H9 (cell line): Measurements from ENCODE around the gene PGBD2. TPM values are rescaled to one million over a fixed set of nuclear protein-coding genes. Genes with fewer than 3 reads are reported as not detected.

Experiments
- DNase-seq: peaks from one replicate; pipeline ENCODE4 v3.0.0-alpha.2; 2017
- H2AFZ ChIP-seq: one replicate; pipeline ENCODE4 v1.6.1; 2013; ENCODE audit warnings: mild to moderate bottlenecking, low read length, control low read depth, moderate library complexity
- H2AK5ac ChIP-seq: 2 replicates; pipeline ENCODE4 v1.6.1; 2013; ENCODE audit warnings: low read length, control low read depth, mixed read lengths; ENCODE audit not compliant: insufficient read length
- H2BK120ac ChIP-seq: one replicate; pipeline ENCODE4 v1.6.1; 2013; ENCODE audit warnings: low read depth, mild to moderate bottlenecking, low read length, control low read depth, inconsistent platforms; ENCODE audit not compliant: poor library complexity, severe bottlenecking
- H2BK12ac ChIP-seq: 2 replicates; pipeline ENCODE4 v1.6.1; 2013; ENCODE audit warnings: low read length, control low read depth, mixed read lengths, low read depth; ENCODE audit not compliant: insufficient read length
- H2BK15ac ChIP-seq: 2 replicates; pipeline ENCODE4 v1.6.1; 2013; ENCODE audit warnings: low read depth, low read length, control low read depth
- H2BK20ac ChIP-seq: one replicate; pipeline ENCODE4 v1.6.1; 2013; ENCODE audit warnings: low read depth, mild to moderate bottlenecking, low read length, control low read depth, inconsistent platforms; ENCODE audit not compliant: poor library complexity, severe bottlenecking
- H2BK5ac ChIP-seq: 2 replicates; pipeline ENCODE4 v1.6.1; 2013; ENCODE audit warnings: low read length, control low read depth, mixed read lengths; ENCODE audit not compliant: insufficient read length
- H3K14ac ChIP-seq: 2 replicates; pipeline ENCODE4 v1.6.1; 2013; ENCODE audit warnings: low read length, control low read depth; ENCODE audit not compliant: insufficient read depth
- H3K18ac ChIP-seq: 2 replicates; pipeline ENCODE4 v1.6.1; 2013; ENCODE audit warnings: low read depth, mild to moderate bottlenecking, mixed read lengths, low read length, control low read depth; ENCODE audit not compliant: insufficient read length
- H3K23ac ChIP-seq: 2 replicates; pipeline ENCODE4 v1.6.1; 2013; ENCODE audit warnings: low read length, control low read depth, mixed read lengths, low read depth; ENCODE audit not compliant: insufficient read length
- H3K23me2 ChIP-seq: 2 replicates; pipeline ENCODE4 v1.6.1; 2013; ENCODE audit warnings: low read depth, mild to moderate bottlenecking, mixed read lengths, low read length, control low read depth; ENCODE audit not compliant: insufficient read length, poor library complexity, severe bottlenecking
- H3K27ac ChIP-seq: 2 replicates; pipeline ENCODE4 v1.5.1; 2013; ENCODE audit warnings: low read length, control low read depth, mixed read lengths, low read depth; ENCODE audit not compliant: insufficient read length
- H3K27me3 ChIP-seq: 2 replicates; pipeline ENCODE4 v1.6.1; 2013; ENCODE audit warnings: low read length, control low read depth, inconsistent platforms; ENCODE audit not compliant: insufficient read depth
- H3K4ac ChIP-seq: 2 replicates; pipeline ENCODE4 v1.6.1; 2013; ENCODE audit warnings: low read depth, mild to moderate bottlenecking, control low read depth, inconsistent platforms, low read length, moderate library complexity
- H3K4me1 ChIP-seq: 2 replicates; pipeline ENCODE4 v1.6.1; 2013; ENCODE audit warnings: low read length, control low read depth, inconsistent platforms; ENCODE audit not compliant: insufficient read depth
- H3K4me2 ChIP-seq: 2 replicates; pipeline ENCODE4 v1.6.1; 2013; ENCODE audit warnings: low read length, control low read depth, mixed read lengths; ENCODE audit not compliant: insufficient read length, insufficient read depth
- H3K56ac ChIP-seq: 2 replicates; pipeline ENCODE4 v1.6.1; 2013; ENCODE audit warnings: low read depth, mild to moderate bottlenecking, mixed read lengths, low read length, control low read depth; ENCODE audit not compliant: insufficient read length
- H3K79me1 ChIP-seq: 2 replicates; pipeline ENCODE4 v1.6.1; 2013; ENCODE audit warnings: low read depth, mild to moderate bottlenecking, moderate library complexity, low read length, control low read depth, inconsistent platforms; ENCODE audit not compliant: insufficient read depth, poor library complexity, severe bottlenecking
- H3K79me2 ChIP-seq: 2 replicates; pipeline ENCODE4 v1.6.1; 2013; ENCODE audit warnings: low read length, control low read depth, inconsistent platforms; ENCODE audit not compliant: insufficient read depth
- H3K9ac ChIP-seq: 2 replicates; pipeline ENCODE4 v1.6.1; 2013; ENCODE audit warnings: low read length, control low read depth, mixed read lengths; ENCODE audit not compliant: insufficient read length; ENCODE audit errors: extremely low read depth
- H3K9me3 ChIP-seq: one replicate; pipeline ENCODE4 v1.6.1; 2013; ENCODE audit warnings: low read depth, low read length, inconsistent platforms; ENCODE audit not compliant: control insufficient read depth
- H3T11ph ChIP-seq: one replicate; pipeline ENCODE4 v1.6.1; 2013; ENCODE audit warnings: mild to moderate bottlenecking, low read length, control low read depth, inconsistent platforms
- H4K20me1 ChIP-seq: one replicate; pipeline ENCODE4 v1.6.1; 2013; ENCODE audit not compliant: control insufficient read depth, insufficient read length, insufficient read depth
- H4K5ac ChIP-seq: 2 replicates; pipeline ENCODE4 v1.6.1; 2013; ENCODE audit warnings: low read depth, mild to moderate bottlenecking, mixed read lengths, low read length, control low read depth; ENCODE audit not compliant: insufficient read length
- H4K8ac ChIP-seq: replicated peaks from 2 replicates; pipeline ENCODE4 v1.6.1; 2013; ENCODE audit warnings: low read length, control low read depth, mixed read lengths, low read depth; ENCODE audit not compliant: insufficient read length
- H4K91ac ChIP-seq: 2 replicates; pipeline ENCODE4 v1.6.1; 2013; ENCODE audit warnings: low read depth, mild to moderate bottlenecking, moderate library complexity, mixed read lengths, low read length, control low read depth; ENCODE audit not compliant: insufficient read length
- H3K27ac Mint-ChIP-seq, 3 experiments: 2 replicates in 2 of 3; 3 replicates in 1 of 3; pipeline ENCODE4 v1.8.0; 2020 to 2021; ENCODE audit warnings: mixed read lengths in 3 of 3, mild to moderate bottlenecking in 1 of 3, moderate library complexity in 1 of 3
- H3K27me3 Mint-ChIP-seq: 2 replicates; pipeline ENCODE4 v1.8.0; 2021; ENCODE audit warnings: low read depth, mild to moderate bottlenecking, moderate library complexity, mixed read lengths
- H3K36me3 Mint-ChIP-seq, 3 experiments: 2 replicates in 2 of 3; 3 replicates in 1 of 3; pipeline ENCODE4 v1.8.0; 2020 to 2021; ENCODE audit warnings: low read depth in 3 of 3, mixed read lengths in 3 of 3; ENCODE audit not compliant: insufficient read depth in 1 of 3
- H3K4me1 Mint-ChIP-seq, 2 experiments: 2 replicates each; pipeline ENCODE4 v1.8.0; 2020; ENCODE audit warnings: mixed read lengths in 2 of 2
- H3K4me3 Mint-ChIP-seq, 2 experiments: 2 replicates in 1 of 2; 3 replicates in 1 of 2; pipeline ENCODE4 v1.8.0; 2020 to 2021; ENCODE audit warnings: mild to moderate bottlenecking in 2 of 2, mixed read lengths in 2 of 2, moderate library complexity in 1 of 2
- H3K9me3 Mint-ChIP-seq, 2 experiments: 2 replicates in 1 of 2; 3 replicates in 1 of 2; pipeline ENCODE4 v1.8.0; 2020; ENCODE audit warnings: mild to moderate bottlenecking in 2 of 2, mixed read lengths in 2 of 2, moderate library complexity in 1 of 2
- CTCF ChIP-seq: fragments of 200-600 bp; sonication (generic); conservative IDR thresholded peaks from 3 replicates; pipeline ENCODE4 v1.8.0; 2021; ENCODE audit warnings: antibody characterized with exemption, mild to moderate bottlenecking
- WGBS: extraction: QIAGEN DNeasy Blood & Tissue Kit; methylation state at CpG from one replicate; pipeline ENCODE4 v1.1.7; 2013; ENCODE audit warnings: missing lambda C conversion rate, low lambda C conversion rate, mixed read lengths; ENCODE audit not compliant: insufficient read length; ENCODE audit errors: extremely low coverage; 5-methylcytosine and 5-hydroxymethylcytosine counted together
- total RNA-seq: library from RNA; stranded (reverse); gene quantifications from 2 replicates; pipeline ENCODE4 v1.2.1, GENCODE V29; 2021

PGBD2 gene
- total RNA-seq, 1 experiment from 2014 or later, result 10.4 TPM

GRCh38 chr1:248862695-248862997, 43.4 kb upstream of the PGBD2 start:
- Histone ChIP-seq H3K9me3 (no peaks in the 10 kb centered on the region), H3K56ac (no peak overlapping the region), H3K23me2 (peaks cover 22% of the 10 kb centered on the region), H2BK20ac (no peak overlapping the region), H3K4me2 (peak overlapping the region; percentile 91), H2BK120ac (no peak overlapping the region), H3K18ac (peak overlapping the region; percentile 68), H2BK12ac (no peak overlapping the region), H3K14ac (peak overlapping the region; percentile 66; the same call in 1 of the 2 replicates), H3K9ac (peak overlapping the region; percentile 39), H4K5ac (no peak overlapping the region), H2AK5ac (no peak overlapping the region), H2BK5ac (no peak overlapping the region), H2AFZ (no peak overlapping the region), H3K23ac (no peak overlapping the region), H3T11ph (no peak overlapping the region), H3K4ac (no peak overlapping the region), H3K79me2 (no peaks in the 10 kb centered on the region), H4K8ac (no peak overlapping the region), H2BK15ac (no peak overlapping the region), H3K4me1 (no peaks in the 10 kb centered on the region), H3K27ac (no peak overlapping the region), H3K79me1 (no peaks in the 10 kb centered on the region), H4K91ac (no peak overlapping the region), H3K27me3 (no peaks in the 10 kb centered on the region; the same call in 1 of the 2 replicates), H4K20me1 (no peaks in the 10 kb centered on the region)
- H3K27ac Mint-ChIP-seq, result no peak overlapping the region
- no peak for TF ChIP-seq CTCF
- no peak for DNase-seq
- H3K27me3 Mint-ChIP-seq, result peaks cover 53% of the 10 kb centered on the region
- H3K9me3 Mint-ChIP-seq, result peaks cover 0 to 2% of the 10 kb centered on the region in 2 experiments; a peak in 2 of 5 replicates
- WGBS, result no CpG with 5 or more reads among the region's 4 CpGs
- H3K4me3 Mint-ChIP-seq, result peak overlapping the region; percentile 74 to 78
- H3K36me3 Mint-ChIP-seq, result peaks cover 0 to 2% (median 0%) of the 10 kb centered on the region in 3 experiments; a peak in 1 of 7 replicates
- H3K4me1 Mint-ChIP-seq, result peaks cover 20 to 24% of the 10 kb centered on the region in 2 experiments
